Putamen (tissue), 1 donor: ENCODE measurements around the gene CROCC2.

Experiments
- DNase-seq: peaks from one replicate; pipeline ENCODE4 v3.0.0-alpha.2; 2016; ENCODE audit warnings: low spot score

CROCC2 gene

DNA sequence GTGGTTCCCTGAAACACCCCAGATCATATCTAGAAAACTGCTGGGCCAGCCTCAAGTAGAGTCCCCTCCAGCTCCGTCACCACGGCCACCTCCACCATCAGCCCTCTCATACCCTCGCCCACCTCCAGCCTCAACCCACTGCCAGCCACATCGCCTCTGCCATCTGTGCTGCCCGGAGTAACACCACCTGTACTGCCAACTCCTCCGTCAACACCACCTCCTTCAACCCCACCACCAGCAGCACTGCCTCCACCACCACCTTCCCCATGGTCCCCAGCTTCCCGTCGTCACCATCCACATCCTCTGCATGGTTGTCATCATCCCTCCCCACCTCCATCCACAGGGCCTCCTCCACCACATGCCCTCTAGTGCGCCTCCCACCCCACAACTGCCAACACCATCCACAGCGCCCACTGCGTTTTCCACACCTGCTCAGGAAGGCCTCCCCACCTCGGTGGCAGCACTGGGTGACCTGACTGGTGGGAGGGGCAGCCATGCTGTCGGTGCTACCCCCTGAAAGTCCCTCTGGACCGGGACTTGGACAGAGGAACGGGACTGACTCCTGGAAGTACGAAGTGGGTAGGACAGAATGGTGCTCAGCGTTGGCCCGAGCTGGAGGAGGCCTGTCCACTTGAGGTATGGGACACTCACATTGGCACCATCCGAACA is 93.9 kb downstream of the CROCC2 start:
- DNase-seq, result no peak

- no peak for DNase-seq
Measured at GRCh38 chr2:241000831-241001321, 94.7 kb downstream of the CROCC2 start.

- no peak for DNase-seq
Measured at GRCh38 chr2:241001413-241002274, 95.5 kb downstream of the CROCC2 start.

- no peak for DNase-seq
Measured at GRCh38 chr2:241002275-241003046, 96.3 kb downstream of the CROCC2 start.

DNA sequence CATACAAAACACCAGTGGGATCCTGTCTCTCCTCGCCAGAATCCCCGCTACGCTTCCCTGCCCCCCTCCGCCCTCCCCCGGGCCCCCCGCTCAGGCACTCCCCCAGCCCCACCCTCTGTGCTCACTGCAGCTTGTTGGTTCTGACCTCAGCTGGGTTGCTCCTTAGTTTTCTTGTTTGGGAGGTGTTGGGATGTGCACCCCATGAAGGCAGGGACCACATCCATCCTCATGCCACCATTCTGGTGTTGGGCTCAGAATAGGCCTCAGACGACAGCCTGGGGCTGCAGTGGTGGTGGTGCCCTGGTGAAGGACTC is 96.9 kb downstream of the CROCC2 start:
- no peak for DNase-seq

DNA sequence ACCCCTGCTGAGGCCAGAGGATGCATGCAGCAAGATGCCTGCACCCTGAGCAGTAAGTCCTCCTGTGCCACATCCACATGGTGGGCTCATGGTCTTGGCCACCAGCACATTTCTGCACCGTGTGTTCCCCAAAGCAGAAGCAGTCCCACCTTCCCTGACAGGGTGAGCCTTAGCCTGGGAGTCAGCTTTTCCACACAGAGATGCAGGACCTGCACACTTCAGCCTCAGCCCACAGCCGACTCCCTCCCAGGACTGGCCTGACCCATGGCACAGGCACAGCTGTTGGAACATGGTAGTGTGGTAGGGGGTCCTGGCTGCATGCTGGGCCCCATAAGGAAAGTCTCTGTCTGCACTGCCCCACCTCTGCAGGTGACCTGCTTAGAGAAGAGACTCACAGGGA is 97.2 kb downstream of the CROCC2 start:
- no peak for DNase-seq

DNA sequence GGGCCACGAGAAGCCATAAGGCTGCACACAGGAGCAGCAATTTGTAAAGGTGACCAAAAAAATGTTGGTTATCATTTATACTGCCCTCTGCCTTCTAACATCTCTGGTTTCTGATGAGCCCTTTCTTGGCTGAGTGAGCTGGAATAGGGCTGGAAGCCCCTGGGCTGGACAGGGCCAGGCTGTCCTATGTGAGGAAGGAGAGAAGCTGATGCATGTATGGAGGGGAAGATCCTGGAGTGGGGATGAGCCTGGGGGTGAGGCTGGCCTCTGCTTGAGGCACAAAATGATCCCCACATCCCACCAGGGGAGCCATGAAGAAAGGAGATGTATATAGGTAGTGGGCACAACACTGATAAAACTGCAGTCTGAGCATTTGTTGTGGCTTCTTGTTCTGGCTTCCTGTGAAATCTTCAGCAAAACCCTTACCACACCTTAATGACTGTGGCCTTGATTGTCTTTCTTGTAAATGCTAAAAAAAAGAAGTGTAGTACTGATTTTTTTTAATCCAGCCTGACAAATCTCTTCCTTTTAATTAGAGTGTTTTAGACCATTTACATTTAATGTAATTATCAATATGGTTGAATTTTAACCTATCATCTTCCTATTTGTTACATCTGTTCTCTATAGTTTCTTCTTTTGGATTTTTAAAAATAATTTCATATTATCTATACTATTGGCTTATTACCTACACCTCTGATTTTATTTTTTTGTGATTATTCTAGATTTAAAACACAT is 97.9 kb downstream of the CROCC2 start:
- DNase-seq, result no peak

- DNase-seq, result no peak
Measured at GRCh38 chr2:241005569-241005968, 99.4 kb downstream of the CROCC2 start.

DNA sequence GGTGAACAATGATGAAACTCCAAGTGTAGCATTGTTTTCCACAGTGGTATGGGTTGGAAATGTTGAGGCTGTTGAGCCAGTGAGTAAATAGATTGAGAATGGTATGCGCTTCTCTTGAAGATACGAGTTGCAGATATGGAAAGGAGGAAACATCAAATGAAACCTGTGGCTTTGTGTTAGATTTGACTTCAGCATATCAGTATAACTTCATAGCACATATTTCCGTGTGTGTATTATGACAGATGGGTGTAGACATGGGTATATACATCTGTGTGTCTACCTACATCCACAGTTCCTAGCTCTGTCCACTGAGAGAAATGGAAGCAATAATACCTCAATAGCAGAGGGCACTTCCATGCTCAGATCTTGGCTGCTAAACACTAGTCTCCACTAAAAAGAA is 100.3 kb downstream of the CROCC2 start:
- no peak for DNase-seq

DNA sequence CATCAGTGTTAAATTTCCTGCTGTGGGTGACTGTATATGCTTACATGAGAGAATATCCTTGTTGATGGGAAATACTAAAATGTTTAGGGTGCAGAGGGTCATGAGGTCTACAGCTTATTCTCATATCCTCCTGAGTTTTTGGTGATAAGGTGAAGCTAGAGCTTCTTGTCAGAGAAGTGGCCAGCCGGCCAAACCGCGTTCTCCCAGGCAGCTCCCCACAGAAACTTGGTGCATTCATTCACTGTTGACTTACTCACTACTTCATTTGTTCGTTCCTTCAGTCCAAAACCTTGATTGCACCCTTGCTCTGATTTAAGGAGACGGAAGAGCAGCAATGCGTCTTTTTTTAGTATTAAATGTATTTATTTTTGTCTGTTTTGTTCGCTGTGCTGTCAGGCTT is 101.0 kb downstream of the CROCC2 start:
- no peak for DNase-seq

GRCh38 chr2:241007880-241008710 is 102.0 kb downstream of the CROCC2 start:
- no peak for DNase-seq

DNA sequence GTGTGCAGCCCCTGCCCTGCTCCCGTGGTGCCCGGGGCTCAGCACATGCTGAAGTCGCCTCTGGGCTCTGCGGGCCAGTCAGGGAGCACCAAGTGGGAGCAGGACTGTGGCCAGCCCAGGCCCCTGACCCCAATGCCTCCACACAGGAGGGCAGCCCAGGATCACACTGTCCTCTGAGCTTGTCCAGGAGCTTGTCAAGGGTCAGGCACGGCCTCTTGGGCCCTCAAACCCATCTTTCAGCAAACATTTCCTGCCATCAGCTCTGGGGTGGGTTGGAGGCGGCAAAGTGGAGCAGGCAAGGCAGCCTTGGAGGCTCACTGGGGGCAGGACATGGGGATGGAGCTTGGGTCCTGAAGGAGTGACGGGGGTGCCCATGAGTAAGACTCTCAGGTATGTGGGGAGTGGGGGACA is 102.6 kb downstream of the CROCC2 start:
- no peak for DNase-seq

GRCh38 chr2:241009191-241009590 is 103.1 kb downstream of the CROCC2 start:
- no peak for DNase-seq

DNA sequence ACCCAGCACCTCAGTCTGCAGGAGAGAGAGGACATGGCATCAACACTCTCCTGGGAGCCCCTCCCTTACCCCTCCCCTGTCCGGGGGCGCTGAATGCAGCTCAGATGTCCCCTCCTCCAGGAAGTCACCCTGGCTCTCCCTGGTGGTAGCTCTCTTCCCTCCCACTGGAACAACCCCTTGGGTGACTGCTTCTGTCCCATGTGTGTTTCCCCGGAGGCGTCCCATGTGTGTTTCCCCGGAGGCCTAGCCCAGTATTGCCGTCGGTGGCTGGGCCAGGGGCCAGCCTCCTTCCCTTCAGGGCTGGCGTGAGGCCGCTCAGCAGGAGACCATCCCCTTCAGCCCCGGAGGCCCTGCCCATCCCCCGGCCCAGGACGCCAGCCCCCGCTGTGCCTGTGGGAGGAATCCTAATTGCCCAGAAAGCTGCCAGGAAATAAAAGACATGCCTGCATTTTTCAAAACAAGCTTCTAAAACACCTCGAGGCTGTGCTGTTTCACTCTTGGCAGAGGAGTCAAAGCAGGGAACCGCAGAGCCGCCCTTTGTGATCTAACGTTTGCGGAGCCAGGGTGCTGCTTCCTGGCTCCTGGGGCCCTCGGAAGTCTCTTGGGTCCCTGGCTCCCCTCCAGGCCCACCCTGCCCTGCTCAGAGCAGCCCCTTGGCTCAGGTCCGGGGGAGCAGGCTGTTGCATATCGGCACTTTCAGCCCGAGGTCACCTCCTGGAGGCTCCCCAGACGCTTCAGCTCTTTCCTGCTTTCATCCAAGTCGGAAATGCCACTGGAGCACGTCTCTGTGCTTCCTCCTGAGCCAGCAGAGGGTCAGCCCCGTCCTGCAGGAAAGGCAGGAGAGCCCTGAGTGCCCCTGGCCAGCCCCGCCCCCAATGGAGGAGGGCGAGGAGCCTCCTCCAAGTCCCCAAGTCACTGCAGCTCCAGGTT is 103.7 kb downstream of the CROCC2 start:
- DNase-seq, result peak; percentile 43

GRCh38 chr2:241010531-241011295 is 104.6 kb downstream of the CROCC2 start:
- DNase-seq, result no peak

GRCh38 chr2:241011296-241011600 is 105.1 kb downstream of the CROCC2 start:
- DNase-seq, result no peak

GRCh38 chr2:241011751-241012510 is 105.8 kb downstream of the CROCC2 start:
- no peak for DNase-seq

GRCh38 chr2:241014224-241014623 is 108.1 kb downstream of the CROCC2 start:
- no peak for DNase-seq

GRCh38 chr2:241014764-241015163 is 108.6 kb downstream of the CROCC2 start:
- no peak for DNase-seq
